ENCODE results near the gene PDGFA.

PDGFA gene

DNA sequence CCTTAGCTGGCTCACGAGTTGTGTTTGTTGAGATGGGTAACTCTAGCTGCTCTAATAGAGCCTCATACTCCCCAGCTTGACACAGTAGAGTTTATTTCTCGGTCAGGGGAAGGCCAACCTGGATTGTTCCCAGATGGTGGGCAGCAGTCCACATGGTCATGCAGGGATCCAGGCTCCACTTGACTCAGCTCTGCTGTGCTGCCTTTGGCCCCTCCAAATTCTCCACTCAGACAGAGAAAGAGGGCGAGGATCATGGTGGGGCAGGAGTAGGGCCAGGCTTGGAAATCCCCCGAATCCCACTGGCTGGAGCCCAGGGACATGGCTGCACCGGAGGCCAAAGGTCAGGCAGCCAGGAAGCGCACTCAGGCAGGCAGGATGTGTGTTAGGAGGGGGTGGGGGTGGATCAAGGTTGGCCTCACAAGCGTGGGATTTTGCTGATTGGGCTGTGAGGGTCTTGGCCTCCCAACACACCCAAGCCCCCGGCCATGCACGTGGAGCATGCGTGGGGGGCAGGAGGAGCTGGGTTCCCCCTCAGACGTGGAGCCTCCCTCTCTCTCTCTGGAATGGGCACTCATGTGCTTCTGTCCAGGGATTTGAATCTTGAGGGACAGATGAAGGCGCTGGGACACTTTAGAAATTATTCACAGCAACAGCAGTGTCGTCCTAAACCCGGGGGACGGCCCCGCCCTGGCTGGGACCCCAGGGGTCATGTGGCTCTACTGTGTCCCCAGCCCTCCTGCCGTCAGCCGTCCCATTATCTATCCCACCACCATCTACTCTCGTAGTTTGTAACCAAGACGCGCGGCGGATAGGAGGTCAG lies 44.8 kb downstream of the PDGFA start:
- DNase-seq (ENCODE audit: low read depth) = no peak
- H3K4me3 ChIP-seq (ENCODE audit: low read depth, low read length) = no peak overlapping the region
- TF ChIP-seq, protein P1, sequence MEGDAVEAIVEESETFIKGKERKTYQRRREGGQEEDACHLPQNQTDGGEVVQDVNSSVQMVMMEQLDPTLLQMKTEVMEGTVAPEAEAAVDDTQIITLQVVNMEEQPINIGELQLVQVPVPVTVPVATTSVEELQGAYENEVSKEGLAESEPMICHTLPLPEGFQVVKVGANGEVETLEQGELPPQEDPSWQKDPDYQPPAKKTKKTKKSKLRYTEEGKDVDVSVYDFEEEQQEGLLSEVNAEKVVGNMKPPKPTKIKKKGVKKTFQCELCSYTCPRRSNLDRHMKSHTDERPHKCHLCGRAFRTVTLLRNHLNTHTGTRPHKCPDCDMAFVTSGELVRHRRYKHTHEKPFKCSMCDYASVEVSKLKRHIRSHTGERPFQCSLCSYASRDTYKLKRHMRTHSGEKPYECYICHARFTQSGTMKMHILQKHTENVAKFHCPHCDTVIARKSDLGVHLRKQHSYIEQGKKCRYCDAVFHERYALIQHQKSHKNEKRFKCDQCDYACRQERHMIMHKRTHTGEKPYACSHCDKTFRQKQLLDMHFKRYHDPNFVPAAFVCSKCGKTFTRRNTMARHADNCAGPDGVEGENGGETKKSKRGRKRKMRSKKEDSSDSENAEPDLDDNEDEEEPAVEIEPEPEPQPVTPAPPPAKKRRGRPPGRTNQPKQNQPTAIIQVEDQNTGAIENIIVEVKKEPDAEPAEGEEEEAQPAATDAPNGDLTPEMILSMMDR (conservative IDR thresholded peaks at IDR 0.05; ENCODE audit: low read depth, low read length) = no peak

DNA sequence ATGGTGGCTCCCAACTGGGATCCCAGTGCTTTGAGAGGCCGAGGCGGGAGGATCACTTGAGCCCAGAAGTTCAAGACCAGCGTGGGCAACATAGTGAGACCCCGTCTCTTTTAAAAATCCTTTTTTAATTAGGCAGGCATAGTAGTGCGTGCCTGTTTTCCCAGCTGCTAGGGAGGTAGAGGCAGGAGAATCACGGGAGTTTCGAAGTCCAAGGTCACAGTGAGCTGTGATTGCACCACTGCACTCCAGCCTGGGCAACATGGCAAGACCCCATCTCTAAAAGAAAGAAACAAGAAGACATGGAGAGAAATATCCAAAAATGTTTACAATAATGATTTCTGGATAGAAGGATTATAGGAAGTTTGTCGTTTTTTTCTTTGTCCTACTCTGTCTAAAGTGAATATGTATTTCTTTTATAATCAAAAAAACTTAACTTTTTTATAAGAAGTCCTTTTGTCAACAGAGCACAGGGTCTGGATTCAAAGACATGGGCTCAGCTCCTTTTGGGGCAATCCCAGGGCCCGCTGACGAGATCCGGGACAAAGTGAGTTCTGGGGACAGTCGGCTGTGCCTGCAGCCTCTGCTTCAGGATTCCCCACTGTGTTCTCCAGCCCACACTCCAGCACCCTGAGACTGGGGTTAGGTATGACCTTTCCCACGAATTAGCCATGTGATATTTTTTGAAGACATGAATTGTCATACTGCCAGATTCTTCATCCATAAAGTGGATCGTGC lies 45.6 kb downstream of the PDGFA start:
- TF ChIP-seq, protein P1 (conservative IDR thresholded peaks at IDR 0.05; ENCODE audit: low read depth, low read length) = no peak
- no peak overlapping the region for H3K4me3 ChIP-seq (ENCODE audit: low read depth, low read length)
- DNase-seq (ENCODE audit: low read depth) = no peak

DNA sequence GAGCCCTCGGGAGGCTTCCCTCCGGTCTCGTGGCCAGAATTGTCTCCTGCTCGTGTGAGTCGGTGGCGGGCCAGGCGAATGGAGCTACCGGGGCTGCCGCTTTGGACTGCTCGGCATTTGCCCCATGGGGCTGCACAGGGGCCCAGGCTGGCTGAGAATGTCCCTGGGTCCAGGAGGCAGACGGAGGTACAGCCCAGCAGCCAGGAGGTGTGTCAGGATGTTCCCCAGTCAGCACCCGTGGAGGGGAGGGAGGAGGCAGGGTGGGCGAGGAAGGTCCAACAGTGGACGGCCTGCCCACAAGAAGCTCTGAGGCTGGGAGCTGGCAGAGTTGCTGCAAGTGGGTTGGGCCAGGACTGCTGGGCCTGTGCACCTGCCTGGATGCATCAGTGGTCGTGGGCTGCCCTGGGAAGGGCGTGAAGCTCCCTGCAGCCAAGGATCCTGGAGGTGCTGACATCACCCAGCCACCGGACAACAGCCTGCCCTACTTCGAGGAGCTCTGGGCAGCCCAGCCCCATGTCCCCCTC lies 46.4 kb downstream of the PDGFA start:
- TF ChIP-seq, protein P1 (conservative IDR thresholded peaks at IDR 0.05; ENCODE audit: low read depth, low read length) = no peak
- H3K4me3 ChIP-seq (ENCODE audit: low read depth, low read length) = no peak overlapping the region
- DNase-seq (ENCODE audit: low read depth) = no peak

DNA sequence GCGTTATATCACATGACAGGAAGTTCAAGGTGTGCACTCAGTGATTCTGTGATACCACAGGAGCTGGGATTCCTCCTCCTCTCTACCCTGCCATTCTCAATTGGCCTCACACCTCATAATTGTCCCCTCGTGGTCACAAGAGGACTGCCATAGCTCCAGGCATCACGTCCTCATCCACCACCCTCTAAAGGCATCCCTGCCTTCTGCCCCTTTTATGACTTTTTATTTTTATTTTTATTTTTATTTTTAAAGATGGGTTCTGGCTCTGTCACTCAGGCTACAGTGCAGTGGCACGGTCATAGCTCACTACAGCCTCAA lies 47.0 kb downstream of the PDGFA start:
- H3K4me3 ChIP-seq (ENCODE audit: low read depth, low read length) = no peak overlapping the region
- TF ChIP-seq, protein P1 (conservative IDR thresholded peaks at IDR 0.05; ENCODE audit: low read depth, low read length) = no peak
- DNase-seq (ENCODE audit: low read depth) = no peak

DNA sequence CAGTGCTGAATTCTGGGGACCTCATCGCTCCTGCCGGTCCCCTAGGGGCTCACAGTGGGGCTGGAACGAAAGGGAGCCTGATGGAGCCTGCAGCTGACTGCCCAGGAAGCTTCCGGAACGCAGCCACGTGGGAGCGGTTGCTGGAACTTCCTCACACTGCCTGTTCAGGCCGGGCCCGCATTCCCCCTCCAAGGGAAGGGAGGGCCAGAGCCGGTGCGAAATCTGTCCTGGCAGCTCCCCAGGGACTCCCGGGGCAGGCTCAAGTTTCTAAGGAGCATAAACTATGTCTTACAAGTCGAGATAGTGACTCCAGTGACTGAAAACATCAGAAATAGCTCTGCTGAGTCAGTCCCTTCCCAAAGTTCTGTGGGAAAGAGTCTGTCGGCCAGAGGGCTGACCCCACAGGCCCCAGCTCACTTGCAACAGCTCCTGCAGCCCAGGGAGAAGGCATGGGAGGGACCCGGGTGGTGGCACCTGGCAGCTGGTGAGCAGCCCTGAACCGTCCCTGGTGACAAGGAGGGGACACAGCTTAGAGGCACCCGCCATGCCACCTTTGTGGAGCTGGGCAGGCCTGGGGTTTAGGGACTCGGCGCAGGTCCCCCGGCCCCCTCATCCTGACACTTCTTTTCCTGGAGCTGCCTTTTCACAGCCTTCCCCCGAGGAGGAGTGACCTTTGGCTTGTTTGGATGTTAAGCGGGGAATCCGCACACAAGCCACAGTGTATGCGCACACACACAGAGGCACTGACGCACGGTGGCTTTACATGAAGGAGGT lies 47.6 kb downstream of the PDGFA start:
- H3K4me3 ChIP-seq (ENCODE audit: low read depth, low read length) = no peak overlapping the region
- peak; percentile 97 for DNase-seq (ENCODE audit: low read depth)
- TF ChIP-seq, protein P1 (conservative IDR thresholded peaks at IDR 0.05; ENCODE audit: low read depth, low read length) = no peak

DNA sequence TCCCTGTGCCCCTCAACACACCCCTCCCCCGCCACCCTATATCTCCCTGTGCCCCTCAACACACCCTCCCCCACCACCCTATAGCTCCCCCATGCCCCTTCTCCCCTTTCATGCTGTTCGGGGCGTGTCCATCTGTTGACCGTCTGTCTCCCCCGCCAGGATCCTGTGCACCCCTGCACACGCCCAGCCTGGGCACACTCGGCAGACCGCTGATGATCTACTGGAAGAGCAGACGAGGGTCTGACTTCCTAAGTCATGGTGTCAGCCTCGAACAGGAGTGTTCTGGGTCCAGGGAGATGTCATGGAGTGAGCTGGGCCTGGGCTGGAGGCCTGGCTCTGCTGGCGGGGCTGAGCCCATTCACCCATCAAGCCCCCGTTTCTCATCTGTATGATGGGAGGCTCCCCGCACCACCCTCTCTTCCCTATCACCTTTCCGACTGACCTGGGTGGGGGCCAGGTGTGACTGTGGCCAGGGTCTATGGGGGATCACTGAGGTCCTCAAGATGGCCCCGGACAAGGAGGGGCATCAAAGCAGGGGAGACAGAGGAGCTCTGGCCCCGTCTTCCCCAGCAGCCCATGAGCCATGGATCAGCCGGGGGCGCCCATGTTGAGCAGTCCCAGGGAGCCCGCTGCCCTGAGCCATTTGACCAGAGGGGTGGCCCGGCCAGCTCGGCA lies 48.3 kb downstream of the PDGFA start:
- TF ChIP-seq, protein P1 (conservative IDR thresholded peaks at IDR 0.05; ENCODE audit: low read depth, low read length) = no peak
- no peak for DNase-seq (ENCODE audit: low read depth)
- no peak overlapping the region for H3K4me3 ChIP-seq (ENCODE audit: low read depth, low read length)
